Measurements from ENCODE around the gene AS3MT. TPM values are rescaled to one million over a fixed set of nuclear protein-coding genes. Genes with fewer than 3 reads are reported as not detected.
A peak's percentile ranks its signal among the peaks of the same experiment; 100 is the strongest.

AS3MT gene
- total RNA-seq, 2 experiments from 2014 or later = 0.52 to 0.68 TPM

- no peak overlapping the region for H3K4me3 Mint-ChIP-seq
- no peaks in the 10 kb centered on the region for H3K9me3 Mint-ChIP-seq (ENCODE audit: insufficient read depth)
- H3K27ac Mint-ChIP-seq = no peak overlapping the region
- DNase-seq (no peak), ATAC-seq (no peak)
- ChIA-PET CTCF (no interaction called here), POLR2A (no interaction called here)
- H3K4me1 Mint-ChIP-seq (ENCODE audit: low read depth) = no peaks in the 10 kb centered on the region
- H3K27me3 Mint-ChIP-seq (ENCODE audit: low read depth) = no peaks in the 10 kb centered on the region
- no peaks in the 10 kb centered on the region for H3K36me3 Mint-ChIP-seq (ENCODE audit: low read depth)
Measured at GRCh38 chr10:102906507-102906906, 37.2 kb downstream of the AS3MT start.

DNA sequence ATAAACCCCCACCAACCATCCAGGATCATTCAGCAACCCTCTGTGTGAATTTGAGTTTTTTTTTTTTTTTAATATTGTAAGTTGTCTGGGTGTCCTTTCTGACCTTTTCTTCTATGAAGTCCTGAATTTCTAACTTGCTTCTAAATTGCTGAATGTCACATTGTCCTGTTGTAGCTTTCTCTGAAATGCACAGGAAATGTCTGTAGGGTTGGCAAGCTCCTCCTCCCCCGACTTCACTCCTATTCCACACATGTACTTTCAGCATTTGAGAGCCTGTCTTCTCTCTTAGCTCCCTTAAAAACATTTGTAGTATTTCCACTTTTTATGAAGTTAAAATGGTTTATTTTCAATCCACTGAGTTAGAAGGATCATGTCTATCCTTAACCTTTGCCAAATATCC lies 45.5 kb downstream of the AS3MT start:
- Mint-ChIP-seq H3K36me3 (ENCODE audit: low read depth) (peaks cover 15% of the 10 kb centered on the region), H3K27me3 (ENCODE audit: low read depth) (peaks cover 3% of the 10 kb centered on the region), H3K9me3 (ENCODE audit: insufficient read depth) (peaks cover 3% of the 10 kb centered on the region), H3K27ac (peak overlapping the region; percentile 75), H3K4me3 (peak overlapping the region; percentile 53), H3K4me1 (ENCODE audit: low read depth) (peaks cover 32% of the 10 kb centered on the region)
- ATAC-seq = no peak
- DNase-seq = peak; percentile 44
- POLR2A ChIA-PET = no interaction called here
- CTCF ChIA-PET = interaction anchor here (0.6 to 5.1 kb wide), 6 partner anchors 12 to 330 kb away, joined by 3 to 38 read pairs (median 5); no protein-coding TSS in a partner anchor

DNA sequence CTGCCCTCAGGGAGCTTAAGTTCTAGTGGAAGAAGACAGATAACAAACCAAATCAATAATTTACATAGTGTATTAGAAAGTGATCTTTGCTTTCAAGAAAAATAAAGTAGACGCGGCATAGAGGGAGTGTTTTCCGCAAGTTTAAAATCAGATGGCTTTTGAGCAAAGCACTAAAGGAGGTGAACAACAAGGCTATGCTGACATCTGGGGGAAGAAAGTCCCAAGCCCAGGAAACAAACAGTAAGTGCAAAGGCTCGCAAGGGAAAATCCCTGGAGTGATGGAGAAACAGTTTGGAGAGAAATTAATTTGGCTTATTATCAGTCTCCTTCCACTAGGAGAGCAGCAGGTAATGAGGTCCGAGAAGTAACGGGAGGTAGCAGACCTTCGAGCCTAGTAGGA lies 46.9 kb downstream of the AS3MT start:
- peaks cover 3% of the 10 kb centered on the region for H3K9me3 Mint-ChIP-seq (ENCODE audit: insufficient read depth)
- CTCF ChIA-PET = interaction anchor here (0.9 to 6.0 kb wide), 7 partner anchors 11 to 158 kb away, joined by 3 to 157 read pairs (median 16); no protein-coding TSS in a partner anchor
- POLR2A ChIA-PET = interaction anchor here (2.6 kb wide), 1 partner anchor 153 kb away, joined by 17 read pairs; no protein-coding TSS in a partner anchor
- peaks cover 3% of the 10 kb centered on the region for H3K27me3 Mint-ChIP-seq (ENCODE audit: low read depth)
- peaks cover 44% of the 10 kb centered on the region for H3K4me1 Mint-ChIP-seq (ENCODE audit: low read depth)
- ATAC-seq (no peak), DNase-seq (no peak)
- H3K4me3 Mint-ChIP-seq = peak overlapping the region; percentile 92
- H3K27ac Mint-ChIP-seq = no peak overlapping the region
- peaks cover 19% of the 10 kb centered on the region for H3K36me3 Mint-ChIP-seq (ENCODE audit: low read depth)

GRCh38 chr10:102917314-102917961 lies 48.2 kb downstream of the AS3MT start:
- CTCF ChIA-PET = interaction anchor here (0.6 to 6.0 kb wide), 52 partner anchors 8 to 576 kb away, joined by 3 to 157 read pairs (median 4); partner anchors contain the start of genes ARL3, INA, NEURL1 and NT5C2
- H3K4me1 Mint-ChIP-seq (ENCODE audit: low read depth) = peaks cover 56% of the 10 kb centered on the region
- ATAC-seq (peak; percentile 55), DNase-seq (peak; percentile 88)
- H3K4me3 Mint-ChIP-seq = peak overlapping the region; percentile 92
- peaks cover 23% of the 10 kb centered on the region for H3K36me3 Mint-ChIP-seq (ENCODE audit: low read depth)
- H3K27me3 Mint-ChIP-seq (ENCODE audit: low read depth) = no peaks in the 10 kb centered on the region
- peak overlapping the region; percentile 93 for H3K27ac Mint-ChIP-seq
- H3K9me3 Mint-ChIP-seq (ENCODE audit: insufficient read depth) = peaks cover 3% of the 10 kb centered on the region
- POLR2A ChIA-PET = interaction anchor here (0.7 to 2.6 kb wide), 5 partner anchors 151 to 327 kb away, joined by 3 to 17 read pairs (median 6); partner anchors contain the start of gene ARL3

GRCh38 chr10:102917962-102918816 lies 48.9 kb downstream of the AS3MT start, which contains the start of gene CNNM2:
TSS of gene CNNM2 (plus strand) at chr10:102918294. CDS start at chr10:102918481, 187 bp downstream.
- ChIA-PET CTCF (interaction anchor here (0.7 to 6.0 kb wide), 41 partner anchors 8 to 575 kb away, joined by 3 to 157 read pairs (median 4); partner anchors contain the start of genes ARL3, INA, NEURL1 and NT5C2), POLR2A (interaction anchor here (0.9 to 2.6 kb wide), 6 partner anchors 127 to 326 kb away, joined by 3 to 17 read pairs (median 5); partner anchors contain the start of gene ARL3)
- Mint-ChIP-seq H3K27ac (peak within 1 kb of the TSS; percentile 93), H3K4me3 (peak within 1 kb of the TSS; percentile 92), H3K27me3 (ENCODE audit: low read depth) (no peaks in the 10 kb centered on the region), H3K4me1 (ENCODE audit: low read depth) (peaks cover 62% of the 10 kb centered on the region), H3K9me3 (ENCODE audit: insufficient read depth) (peaks cover 3% of the 10 kb centered on the region), H3K36me3 (ENCODE audit: low read depth) (peaks cover 24% of the 10 kb centered on the region)
- ATAC-seq (peak; percentile 91), DNase-seq (peak; percentile 100)

DNA sequence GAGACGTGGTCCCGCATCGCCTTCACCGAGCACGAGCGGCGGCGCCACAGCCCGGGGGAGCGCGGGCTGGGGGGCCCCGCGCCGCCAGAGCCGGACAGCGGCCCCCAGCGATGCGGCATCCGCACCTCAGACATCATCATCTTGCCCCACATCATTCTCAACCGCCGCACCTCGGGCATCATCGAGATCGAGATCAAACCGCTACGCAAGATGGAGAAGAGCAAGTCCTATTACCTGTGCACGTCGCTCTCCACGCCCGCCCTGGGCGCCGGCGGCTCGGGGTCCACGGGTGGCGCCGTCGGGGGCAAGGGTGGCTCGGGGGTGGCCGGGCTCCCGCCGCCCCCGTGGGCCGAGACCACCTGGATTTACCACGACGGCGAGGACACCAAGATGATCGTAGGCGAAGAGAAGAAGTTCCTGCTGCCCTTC lies 49.6 kb downstream of the AS3MT start:
- CTCF ChIA-PET = interaction anchor here (0.9 to 6.0 kb wide), 12 partner anchors 17 to 415 kb away, joined by 3 to 157 read pairs (median 10); partner anchors contain the start of genes ARL3, NT5C2, RPEL1 and SFXN2
- peaks cover 3% of the 10 kb centered on the region for H3K9me3 Mint-ChIP-seq (ENCODE audit: insufficient read depth)
- DNase-seq (peak; percentile 61), ATAC-seq (peak; percentile 2)
- peaks cover 24% of the 10 kb centered on the region for H3K36me3 Mint-ChIP-seq (ENCODE audit: low read depth)
- peaks cover 60% of the 10 kb centered on the region for H3K4me1 Mint-ChIP-seq (ENCODE audit: low read depth)
- no peaks in the 10 kb centered on the region for H3K27me3 Mint-ChIP-seq (ENCODE audit: low read depth)
- POLR2A ChIA-PET = interaction anchor here (0.9 to 2.6 kb wide), 4 partner anchors 127 to 274 kb away, joined by 3 to 17 read pairs (median 5); no protein-coding TSS in a partner anchor
- H3K27ac Mint-ChIP-seq = peak overlapping the region; percentile 93
- H3K4me3 Mint-ChIP-seq = peak overlapping the region; percentile 92

DNA sequence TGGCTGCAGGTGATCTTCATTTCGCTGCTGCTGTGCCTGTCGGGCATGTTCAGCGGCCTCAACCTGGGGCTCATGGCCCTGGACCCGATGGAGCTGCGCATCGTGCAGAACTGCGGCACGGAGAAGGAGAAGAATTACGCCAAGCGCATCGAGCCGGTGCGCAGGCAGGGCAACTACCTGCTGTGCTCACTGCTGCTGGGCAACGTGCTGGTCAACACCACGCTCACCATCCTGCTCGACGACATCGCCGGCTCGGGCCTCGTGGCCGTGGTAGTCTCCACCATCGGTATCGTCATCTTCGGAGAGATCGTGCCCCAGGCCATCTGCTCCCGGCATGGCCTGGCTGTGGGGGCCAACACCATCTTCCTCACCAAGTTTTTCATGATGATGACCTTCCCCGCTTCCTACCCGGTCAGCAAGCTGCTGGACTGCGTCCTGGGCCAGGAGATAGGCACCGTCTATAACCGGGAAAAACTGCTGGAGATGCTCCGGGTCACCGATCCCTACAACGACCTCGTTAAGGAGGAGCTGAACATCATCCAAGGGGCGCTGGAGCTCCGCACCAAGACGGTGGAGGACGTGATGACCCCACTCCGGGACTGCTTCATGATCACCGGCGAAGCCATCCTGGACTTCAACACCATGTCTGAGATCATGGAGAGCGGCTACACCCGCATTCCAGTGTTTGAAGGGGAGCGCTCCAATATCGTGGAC lies 50.1 kb downstream of the AS3MT start:
- ATAC-seq = no peak
- Mint-ChIP-seq H3K4me1 (ENCODE audit: low read depth) (peaks cover 57% of the 10 kb centered on the region), H3K27me3 (ENCODE audit: low read depth) (no peaks in the 10 kb centered on the region), H3K4me3 (peak overlapping the region; percentile 92), H3K36me3 (ENCODE audit: low read depth) (peaks cover 24% of the 10 kb centered on the region), H3K27ac (peak overlapping the region; percentile 7), H3K9me3 (ENCODE audit: insufficient read depth) (peaks cover 3% of the 10 kb centered on the region)
- DNase-seq = peak; percentile 33
- ChIA-PET POLR2A (interaction anchor here (0.5 to 1.1 kb wide), 2 partner anchors 135 to 274 kb away, joined by 4 read pairs; no protein-coding TSS in a partner anchor), CTCF (interaction anchor here (1.0 to 6.0 kb wide), 4 partner anchors 31 to 326 kb away, joined by 3 to 157 read pairs (median 25); partner anchors contain the start of gene RPEL1)

- H3K27me3 Mint-ChIP-seq (ENCODE audit: low read depth) = no peaks in the 10 kb centered on the region
- ATAC-seq (no peak), DNase-seq (no peak)
- no peak overlapping the region for H3K27ac Mint-ChIP-seq
- peaks cover 51% of the 10 kb centered on the region for H3K4me1 Mint-ChIP-seq (ENCODE audit: low read depth)
- H3K36me3 Mint-ChIP-seq (ENCODE audit: low read depth) = peaks cover 20% of the 10 kb centered on the region
- ChIA-PET CTCF (interaction anchor here (1.1 to 6.0 kb wide), 2 partner anchors 134 to 147 kb away, joined by 4 to 157 read pairs; no protein-coding TSS in a partner anchor), POLR2A (interaction anchor here (0.5 to 0.6 kb wide), 2 partner anchors 134 to 275 kb away, joined by 3 to 4 read pairs; no protein-coding TSS in a partner anchor)
- no peaks in the 10 kb centered on the region for H3K9me3 Mint-ChIP-seq (ENCODE audit: insufficient read depth)
- H3K4me3 Mint-ChIP-seq = peak overlapping the region; percentile 92
Measured at GRCh38 chr10:102919992-102920739, 50.9 kb downstream of the AS3MT start.

- no peak for DNase-seq
- Mint-ChIP-seq H3K4me1 (ENCODE audit: low read depth) (peaks cover 45% of the 10 kb centered on the region), H3K36me3 (ENCODE audit: low read depth) (peaks cover 23% of the 10 kb centered on the region), H3K27ac (no peak overlapping the region), H3K27me3 (ENCODE audit: low read depth) (no peaks in the 10 kb centered on the region), H3K4me3 (no peak overlapping the region), H3K9me3 (ENCODE audit: insufficient read depth) (no peaks in the 10 kb centered on the region)
- ATAC-seq = no peak
- ChIA-PET POLR2A (no interaction called here), CTCF (interaction anchor here (1.0 kb wide), 1 partner anchor 137 kb away, joined by 3 read pairs; no protein-coding TSS in a partner anchor)
Measured at GRCh38 chr10:102923601-102924000, 54.3 kb downstream of the AS3MT start.

DNA sequence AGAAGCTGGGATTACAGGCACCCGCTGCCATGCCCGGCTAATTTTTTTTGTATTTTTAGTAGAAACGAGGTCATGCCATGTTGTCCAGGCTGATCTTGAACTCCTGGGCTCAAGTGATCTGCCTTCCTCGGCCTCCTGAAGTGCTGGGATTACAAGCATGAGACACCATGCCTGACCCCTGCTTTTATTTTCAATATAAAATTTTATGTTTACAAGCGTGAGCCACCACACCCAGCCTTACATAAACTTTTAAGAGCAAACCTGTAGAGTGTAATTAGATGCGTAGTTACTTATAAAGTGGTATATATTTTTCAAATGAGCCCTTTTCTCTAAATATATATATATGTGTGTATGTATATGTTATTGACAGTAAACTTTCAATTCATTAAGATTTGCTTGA lies 57.6 kb downstream of the AS3MT start:
- no peak overlapping the region for H3K27ac Mint-ChIP-seq
- CTCF ChIA-PET = interaction anchor here (1.0 to 1.4 kb wide), 3 partner anchors 9 to 143 kb away, joined by 3 to 9 read pairs (median 5); partner anchors contain the start of gene CNNM2
- ATAC-seq (no peak), DNase-seq (no peak)
- H3K27me3 Mint-ChIP-seq (ENCODE audit: low read depth) = no peaks in the 10 kb centered on the region
- peaks cover 11% of the 10 kb centered on the region for H3K36me3 Mint-ChIP-seq (ENCODE audit: low read depth)
- peaks cover 19% of the 10 kb centered on the region for H3K4me1 Mint-ChIP-seq (ENCODE audit: low read depth)
- POLR2A ChIA-PET = no interaction called here
- no peak overlapping the region for H3K4me3 Mint-ChIP-seq
- no peaks in the 10 kb centered on the region for H3K9me3 Mint-ChIP-seq (ENCODE audit: insufficient read depth)

Data from activated CD8-positive, alpha-beta T cell treated with anti-CD3 and anti-CD28 coated beads, Interleukin-2, amount 10 ng/mL, durations not matched to agents 7 days and 5 days (primary cell).